GM21717 (cell line): ENCODE results near the gene YPEL3.

Source experiments
- ATAC-seq: cut with Tn5 transposase; IDR thresholded peaks from one replicate; pipeline ENCODE4 v1.9.1; 2021; ENCODE audit warnings: mild to moderate bottlenecking, moderate library complexity; ENCODE audit not compliant: unreplicated experiment

YPEL3 gene

GRCh38 chr16:30070490-30070889 lies 25.5 kb downstream of the YPEL3 start:
- no peak for ATAC-seq

- no peak for ATAC-seq
These were observed 26.2 kb downstream of the YPEL3 start for GRCh38 chr16:30069611-30070462.

DNA sequence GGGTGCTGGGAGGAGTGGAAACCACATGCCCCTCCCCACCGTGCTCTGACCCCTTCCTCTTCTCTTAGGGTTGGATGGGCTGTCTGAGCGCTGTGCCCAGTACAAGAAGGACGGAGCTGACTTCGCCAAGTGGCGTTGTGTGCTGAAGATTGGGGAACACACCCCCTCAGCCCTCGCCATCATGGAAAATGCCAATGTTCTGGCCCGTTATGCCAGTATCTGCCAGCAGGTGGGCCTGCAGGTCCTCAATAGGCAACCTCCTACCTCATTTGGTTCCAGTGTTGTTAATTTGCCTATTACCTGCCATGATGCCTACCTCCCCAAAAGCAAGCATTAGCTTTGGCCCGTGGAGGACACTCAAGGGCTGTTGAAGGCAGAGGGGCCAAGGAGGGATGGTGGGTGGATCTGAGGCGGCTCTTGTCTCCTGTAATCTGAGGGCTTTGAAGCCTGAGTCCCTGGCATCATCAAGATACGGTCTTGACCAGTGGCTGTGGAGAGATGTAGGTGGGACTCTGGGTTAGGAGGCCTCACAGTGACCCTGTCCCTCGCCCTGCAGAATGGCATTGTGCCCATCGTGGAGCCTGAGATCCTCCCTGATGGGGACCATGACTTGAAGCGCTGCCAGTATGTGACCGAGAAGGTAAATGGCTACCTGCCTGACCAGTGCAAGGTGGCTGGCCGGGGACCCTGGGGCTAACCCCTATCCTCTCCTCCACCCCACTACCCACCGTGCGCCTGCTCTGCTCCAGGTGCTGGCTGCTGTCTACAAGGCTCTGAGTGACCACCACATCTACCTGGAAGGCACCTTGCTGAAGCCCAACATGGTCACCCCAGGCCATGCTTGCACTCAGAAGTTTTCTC lies 27.0 kb downstream of the YPEL3 start:
- no peak for ATAC-seq

- no peak for ATAC-seq
These were observed 27.7 kb downstream of the YPEL3 start for GRCh38 chr16:30068333-30068732.

DNA sequence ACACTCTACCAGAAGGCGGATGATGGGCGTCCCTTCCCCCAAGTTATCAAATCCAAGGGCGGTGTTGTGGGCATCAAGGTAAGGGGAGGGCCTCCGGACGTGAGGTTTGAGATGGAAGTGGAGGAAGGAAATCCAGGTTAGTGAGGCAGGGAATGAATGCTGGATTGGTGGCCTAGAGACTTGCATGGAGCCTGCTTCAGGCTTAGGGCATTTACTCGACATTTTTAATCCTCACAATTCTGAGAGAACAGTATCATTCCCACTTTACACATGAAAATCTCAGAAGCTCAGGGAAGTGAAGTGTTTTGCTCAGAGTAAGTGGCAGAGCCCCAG lies 28.5 kb downstream of the YPEL3 start:
- ATAC-seq, result no peak

- no peak for ATAC-seq
These were observed 29.0 kb downstream of the YPEL3 start for GRCh38 chr16:30066761-30067583.

DNA sequence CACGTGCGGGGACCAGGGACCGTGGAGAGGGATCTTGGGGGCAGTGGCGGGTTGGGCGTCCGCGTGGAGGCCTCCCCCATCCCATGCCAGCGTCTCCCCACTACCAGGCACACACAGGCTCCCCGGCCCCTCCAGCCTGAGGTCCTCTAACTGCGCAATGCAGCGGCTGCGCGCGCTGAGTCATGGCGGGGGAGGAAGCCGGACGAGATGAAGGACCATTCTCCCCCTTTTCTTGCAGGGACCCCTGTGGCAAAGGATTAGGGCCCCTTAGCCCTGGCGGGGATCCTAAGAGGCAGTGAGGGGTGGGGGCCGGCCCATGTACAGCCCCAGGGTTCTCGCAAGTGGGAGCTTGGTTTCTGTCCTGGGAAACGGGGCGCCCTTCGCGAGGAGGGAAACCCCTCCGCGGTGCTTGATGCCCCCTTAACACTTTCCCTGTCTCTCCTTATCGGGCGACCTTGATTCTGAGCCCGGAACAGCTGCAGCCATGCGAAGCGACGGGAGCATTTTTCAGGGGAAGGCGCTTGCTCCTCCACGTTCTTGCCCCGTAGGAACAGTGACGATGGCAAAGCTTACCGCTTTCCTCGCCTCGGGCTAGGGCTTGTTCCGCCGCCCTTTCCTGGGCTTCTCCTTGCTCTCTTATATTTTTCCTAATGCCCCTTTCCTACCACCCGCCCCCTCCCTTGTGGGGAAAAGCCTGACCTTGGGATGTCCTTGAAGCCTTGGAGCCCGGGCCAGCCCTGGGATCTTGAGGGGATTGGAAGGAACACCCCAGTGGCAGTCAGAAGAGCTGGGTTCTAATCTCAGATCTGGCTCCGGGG lies 29.9 kb downstream of the YPEL3 start:
- no peak for ATAC-seq

GRCh38 chr16:30065102-30065942 lies 30.7 kb downstream of the YPEL3 start, which contains the start of gene ALDOA:
ALDOA (plus strand) TSS chr16:30065760; CDS start chr16:30066898, 1,138 bp downstream.
- ATAC-seq, result peak; percentile 63

- peak; percentile 2 for ATAC-seq
These were observed 31.3 kb downstream of the YPEL3 start for GRCh38 chr16:30064729-30065101.

DNA sequence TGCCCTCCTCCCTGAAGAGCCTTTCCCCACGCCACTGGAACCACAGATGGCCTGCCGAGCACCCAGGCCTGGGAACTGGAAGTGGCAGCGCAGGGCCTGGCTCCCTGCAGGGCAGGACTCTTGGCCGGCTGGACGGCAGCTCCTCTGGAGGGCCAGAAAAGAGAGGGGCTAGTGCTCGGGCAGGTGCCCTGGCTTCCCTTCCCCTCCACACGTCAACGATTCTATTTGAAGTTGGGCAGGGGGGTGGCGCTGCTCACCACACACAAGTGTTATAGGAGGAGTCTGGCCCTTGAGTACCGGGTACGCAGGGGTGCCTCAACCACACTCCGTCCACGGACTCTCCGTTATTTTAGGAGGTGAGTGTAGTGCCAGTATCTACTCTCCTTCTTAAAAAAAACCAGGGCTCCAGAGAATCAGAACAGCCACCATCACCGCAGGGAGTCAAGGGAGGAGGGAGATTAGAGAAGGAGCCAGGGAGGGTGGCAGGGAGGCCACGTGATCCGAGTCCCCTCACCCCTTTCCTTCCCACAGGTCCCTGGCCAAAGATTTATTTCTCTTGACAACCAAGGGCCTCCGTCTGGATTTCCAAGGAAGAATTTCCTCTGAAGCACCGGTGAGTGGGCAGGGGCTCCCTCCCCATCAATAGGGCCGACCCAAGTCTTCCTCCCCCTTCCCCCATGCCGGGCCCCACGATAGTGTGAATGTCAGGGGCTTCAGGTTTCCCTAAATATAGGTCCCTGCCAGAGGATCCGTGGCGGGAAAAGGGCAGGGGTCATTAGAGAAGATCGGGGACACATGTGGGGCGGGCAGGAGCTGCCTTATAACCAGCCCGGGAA lies 31.9 kb downstream of the YPEL3 start:
- ATAC-seq, result no peak

- ATAC-seq, result no peak
These were observed 32.6 kb downstream of the YPEL3 start for GRCh38 chr16:30063278-30063892.

DNA sequence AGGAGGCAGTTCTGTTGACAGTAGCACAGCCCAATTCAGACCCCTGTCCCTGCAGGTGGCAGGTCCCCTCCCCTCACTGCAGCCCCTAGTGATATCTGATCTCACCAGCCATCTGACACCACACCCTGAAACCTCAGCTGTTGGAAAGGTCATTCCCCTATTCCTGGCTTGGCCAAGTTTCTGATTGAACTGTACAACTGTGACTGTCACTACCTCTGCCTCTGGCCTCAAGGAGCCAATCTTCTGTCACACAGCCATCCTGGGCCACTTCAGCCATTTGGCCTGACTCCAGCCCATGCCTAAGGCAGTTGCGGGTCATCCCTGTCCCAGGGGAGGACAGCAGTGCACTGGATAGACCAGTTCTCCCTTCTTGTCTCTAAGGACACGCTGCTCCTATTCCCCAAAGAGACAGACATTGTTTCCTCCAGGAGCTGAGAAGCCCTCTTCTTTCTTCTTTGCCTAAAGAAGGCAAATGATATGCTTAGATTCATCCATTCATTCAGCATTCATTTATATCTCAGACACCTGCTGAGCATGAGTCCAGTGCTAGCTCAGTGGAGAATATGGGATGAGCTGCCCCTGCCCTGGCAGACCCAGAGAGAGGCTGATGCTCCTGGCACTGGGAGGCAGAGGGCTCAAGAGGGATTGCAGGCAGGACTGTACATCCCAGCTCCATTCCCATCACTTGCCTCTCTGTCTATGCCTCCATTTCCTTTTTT lies 35.0 kb downstream of the YPEL3 start:
- no peak for ATAC-seq

DNA sequence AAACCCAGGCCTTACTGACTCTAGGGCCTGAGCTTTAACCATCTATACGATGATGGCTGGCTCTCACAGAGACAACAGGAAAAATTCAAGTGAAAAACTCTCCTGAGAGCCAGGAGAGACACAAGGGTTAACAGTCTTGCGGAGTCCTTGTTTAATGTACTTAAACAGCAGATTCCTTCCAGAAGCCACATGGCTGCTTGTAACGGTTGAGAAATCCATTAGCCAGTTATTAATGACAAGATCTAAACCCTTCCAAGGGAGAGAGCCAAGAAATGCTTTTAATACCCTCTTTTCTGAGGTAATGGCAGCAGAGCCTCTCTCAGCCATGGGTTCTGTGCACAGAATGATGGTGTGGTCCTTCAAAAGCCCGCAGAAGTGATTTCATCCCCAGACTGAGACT lies 35.7 kb downstream of the YPEL3 start:
- no peak for ATAC-seq

DNA sequence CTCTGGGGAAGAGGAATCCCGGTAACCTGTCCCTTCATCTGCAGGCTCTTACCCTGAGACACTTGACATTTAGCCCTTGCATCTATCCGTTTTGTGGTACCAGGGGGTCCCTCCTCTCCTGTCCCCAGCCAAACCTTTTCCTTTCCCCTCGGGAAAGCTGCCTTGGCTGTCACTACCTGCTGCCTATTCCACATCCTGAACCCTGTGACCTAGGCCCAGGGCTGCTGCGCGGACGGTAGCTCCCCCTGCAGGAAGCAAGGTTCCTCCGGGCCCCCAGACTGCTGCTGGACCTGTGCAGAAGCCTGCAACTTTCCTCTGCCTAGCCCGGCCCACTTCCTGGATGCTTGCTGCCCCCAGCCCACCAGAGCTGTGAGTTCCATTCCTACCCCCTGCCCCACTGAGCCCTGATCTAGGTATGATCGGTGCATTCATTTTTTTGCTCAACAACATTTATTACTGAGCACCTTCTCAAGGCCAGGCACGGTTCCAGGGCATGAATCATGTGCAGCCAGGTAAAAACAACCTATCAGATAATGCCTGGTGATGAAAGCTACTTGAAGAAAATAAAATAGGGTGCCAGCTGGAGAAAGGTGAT lies 41.0 kb downstream of the YPEL3 start:
- ATAC-seq, result no peak

GRCh38 chr16:30054451-30054850 lies 41.6 kb downstream of the YPEL3 start:
- ATAC-seq, result no peak

- no peak for ATAC-seq
These were observed 42.5 kb downstream of the YPEL3 start for GRCh38 chr16:30053376-30054015.
